Measurements from ENCODE around the gene ZNF865. TPM values are rescaled to one million over a fixed set of nuclear protein-coding genes. Genes with fewer than 3 reads are reported as not detected.
"Not testable (repeated sequence)": the region's sequence is repeated elsewhere in the genome, so short reads cannot be mapped to it uniquely, and the experiment has no call there.

The ZNF865 gene
- total and polyA plus RNA-seq, 2 donors (not counting 3 experiments of a cell fraction or from before 2014, with no cell fraction given) = 4.0 to 10.1 TPM

DNA sequence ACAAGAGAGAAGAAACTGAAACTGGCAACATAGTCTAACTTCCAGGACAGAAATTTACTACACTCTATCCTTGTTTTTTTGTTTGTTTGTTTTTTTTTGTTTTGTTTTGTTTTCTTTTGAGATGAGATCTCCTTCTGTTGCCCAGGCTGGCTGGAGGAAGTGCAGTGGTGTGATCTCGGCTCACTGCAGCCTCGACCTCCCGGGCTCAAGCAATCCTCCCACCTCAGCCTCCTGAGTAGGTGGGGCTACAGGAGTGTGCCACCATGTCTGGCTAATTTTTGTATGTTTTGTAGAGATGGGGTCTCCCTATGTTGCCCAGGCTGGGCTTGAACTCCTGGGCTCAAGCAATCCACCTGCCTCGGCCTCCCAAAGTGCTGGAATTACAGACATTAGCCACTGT lies 23.2 kb upstream of the ZNF865 start:
- H3K9ac ChIP-seq (replicated peaks; ENCODE audit: extremely low read depth, insufficient read depth, low read length); H3K4me2 ChIP-seq (ENCODE audit: insufficient read depth, low read length); H2AFZ ChIP-seq (ENCODE audit: low read depth, low read length); intact Hi-C loops (cut with micrococcal nuclease); H3K27ac ChIP-seq (ENCODE audit: insufficient read depth, low read depth, low read length); H3K9me3 ChIP-seq (replicated peaks; ENCODE audit: control insufficient read depth, insufficient read depth, low read length); H3K4me1 ChIP-seq (ENCODE audit: control insufficient read depth, extremely low read depth, insufficient read depth, low read length); DNase-seq (ENCODE audit: low read depth, low spot score); H3K36me3 ChIP-seq (ENCODE audit: control insufficient read depth in 2 of 2, extremely low read depth in 1 of 2, insufficient read depth in 2 of 2, low read length in 2 of 2); H4K20me1 ChIP-seq (replicated peaks; ENCODE audit: control insufficient read depth, extremely low read depth, insufficient read depth, low read length); H3K9me1 ChIP-seq (replicated peaks; ENCODE audit: control insufficient read depth, extremely low read depth, insufficient read depth, low read length); FAIRE-seq; H3K27me3 ChIP-seq (ENCODE audit: control insufficient read depth in 2 of 2, insufficient read depth in 2 of 2, low read length in 2 of 2); BruUV-seq (replicated peaks); H3K4me3 ChIP-seq (replicated peaks in 1 of 3; ENCODE audit: insufficient read depth in 1 of 3, low read depth in 1 of 3, low read length in 3 of 3); dilution Hi-C loops (cut with MboI; ENCODE audit: extremely low pct_ligation_motif_present, low sequenced_read_pairs): not testable (repeated sequence)
- ChIA-PET POLR2A (interaction anchor here (1.5 kb wide), 1 partner anchor 17 kb away, joined by 5 read pairs; the partner anchor contains the start of gene FIZ1), CTCF (interaction anchor here (1.1 kb wide), 1 partner anchor 9 kb away, joined by 3 read pairs; no protein-coding TSS in a partner anchor)
- H3K79me2 ChIP-seq (ENCODE audit: control insufficient read depth, insufficient read depth, low read length) = peaks cover 12% of the 10 kb centered on the region

DNA sequence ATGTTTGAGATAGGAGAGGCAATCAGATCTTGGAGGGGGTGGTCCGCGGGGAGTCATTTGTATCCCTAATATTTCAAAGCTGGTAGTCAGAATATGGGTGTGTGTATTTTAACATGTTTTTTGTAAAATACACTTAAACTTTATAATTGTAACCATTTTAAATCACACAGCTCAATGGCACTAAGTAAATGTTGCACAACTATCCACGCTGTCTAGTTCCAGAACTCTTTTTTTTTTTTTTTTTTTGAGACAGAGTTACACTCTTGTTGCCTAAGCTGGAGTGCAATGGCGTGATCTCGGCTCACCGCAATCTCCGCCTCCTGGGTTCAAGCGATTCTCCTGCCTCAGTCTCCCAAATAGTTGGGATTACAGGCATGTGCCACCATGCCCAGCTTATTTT lies 21.6 kb upstream of the ZNF865 start:
- ChIA-PET POLR2A (interaction anchor here (0.7 kb wide), 1 partner anchor 73 kb away, joined by 8 read pairs; no protein-coding TSS in a partner anchor), CTCF (interaction anchor here (0.9 to 1.4 kb wide), 5 partner anchors 22 to 67 kb away, joined by 3 to 5 read pairs (median 3); partner anchors contain the start of gene ZNF865)
- DNase-seq (ENCODE audit: low read depth, low spot score); H3K9ac ChIP-seq (replicated peaks; ENCODE audit: extremely low read depth, insufficient read depth, low read length); H3K9me3 ChIP-seq (replicated peaks; ENCODE audit: control insufficient read depth, insufficient read depth, low read length); H4K20me1 ChIP-seq (replicated peaks; ENCODE audit: control insufficient read depth, extremely low read depth, insufficient read depth, low read length); H3K9me1 ChIP-seq (replicated peaks; ENCODE audit: control insufficient read depth, extremely low read depth, insufficient read depth, low read length); intact Hi-C loops (cut with micrococcal nuclease); H3K27me3 ChIP-seq (ENCODE audit: control insufficient read depth in 2 of 2, insufficient read depth in 2 of 2, low read length in 2 of 2); dilution Hi-C loops (cut with MboI; ENCODE audit: extremely low pct_ligation_motif_present, low sequenced_read_pairs); FAIRE-seq; H2AFZ ChIP-seq (ENCODE audit: low read depth, low read length); H3K27ac ChIP-seq (ENCODE audit: insufficient read depth, low read depth, low read length); H3K4me1 ChIP-seq (ENCODE audit: control insufficient read depth, extremely low read depth, insufficient read depth, low read length); H3K36me3 ChIP-seq (ENCODE audit: control insufficient read depth in 2 of 2, extremely low read depth in 1 of 2, insufficient read depth in 2 of 2, low read length in 2 of 2); BruUV-seq (replicated peaks); H3K4me3 ChIP-seq (replicated peaks in 1 of 3; ENCODE audit: insufficient read depth in 1 of 3, low read depth in 1 of 3, low read length in 3 of 3); H3K4me2 ChIP-seq (ENCODE audit: insufficient read depth, low read length): not testable (repeated sequence)
- H3K79me2 ChIP-seq (ENCODE audit: control insufficient read depth, insufficient read depth, low read length) = peaks cover 12% of the 10 kb centered on the region
